Stomach smooth muscle (tissue), 2 donors: ENCODE results near the gene DCD.

Experiments
- H3K27ac ChIP-seq: one replicate; pipeline ENCODE4 v1.7.0; 2013; ENCODE audit warnings: mild to moderate bottlenecking, low read length, inconsistent platforms
- H3K27me3 ChIP-seq, 2 donors: one replicate each; pipeline ENCODE4 v1.7.0; 2013; ENCODE audit warnings: low read length in 2 of 2; ENCODE audit not compliant: insufficient read depth in 2 of 2, control insufficient read depth in 1 of 2
- H3K36me3 ChIP-seq, 2 donors: one replicate each; pipeline ENCODE4 v1.7.0; 2013; ENCODE audit warnings: low read length in 2 of 2; ENCODE audit not compliant: control insufficient read depth in 2 of 2, insufficient read depth in 2 of 2
- H3K4me1 ChIP-seq: one replicate; pipeline ENCODE4 v1.7.0; 2013; ENCODE audit warnings: low read length; ENCODE audit not compliant: control insufficient read depth, insufficient read depth
- H3K4me3 ChIP-seq, 2 donors: one replicate each; pipeline ENCODE4 v1.7.0; 2013; ENCODE audit warnings: low read length in 2 of 2
- H3K9ac ChIP-seq, 2 donors: one replicate each; pipeline ENCODE4 v1.7.0; 2013; ENCODE audit warnings: low read length in 2 of 2, mild to moderate bottlenecking in 1 of 2
- H3K9me3 ChIP-seq, 2 donors: one replicate each; pipeline ENCODE4 v1.7.0; 2013; ENCODE audit warnings: low read length in 2 of 2; ENCODE audit not compliant: control insufficient read depth in 2 of 2
- donor health status: healthy.
- donor health status: Pancreatic carcinoma.

The DCD gene

GRCh38 chr12:54648265-54648664, at the start of gene DCD:
TSS of gene DCD (minus strand) at chr12:54648365. CDS start at chr12:54648303, 62 bp downstream.
- H3K9ac ChIP-seq, result no peak within 1 kb of the TSS
- peaks cover 8% of the 10 kb centered on the region for H3K4me1 ChIP-seq
- no peaks in the 10 kb centered on the region for H3K36me3 ChIP-seq
- H3K9me3 ChIP-seq, result no peaks in the 10 kb centered on the region
- no peak within 1 kb of the TSS for H3K27ac ChIP-seq
- no peaks in the 10 kb centered on the region for H3K27me3 ChIP-seq
- no peak within 1 kb of the TSS for H3K4me3 ChIP-seq

- Histone ChIP-seq H3K9ac (no peak overlapping the region), H3K36me3 (no peaks in the 10 kb centered on the region), H3K9me3 (no peaks in the 10 kb centered on the region), H3K27ac (no peak overlapping the region), H3K4me1 (no peaks in the 10 kb centered on the region), H3K4me3 (no peak overlapping the region), H3K27me3 (no peaks in the 10 kb centered on the region)
Measured at GRCh38 chr12:54697851-54698250, 49.7 kb upstream of the DCD start.

- Histone ChIP-seq H3K27ac (no peak overlapping the region), H3K4me3 (no peak overlapping the region), H3K4me1 (no peaks in the 10 kb centered on the region), H3K9me3 (peaks cover 0 to under 1% of the 10 kb centered on the region in 2 donors), H3K36me3 (no peaks in the 10 kb centered on the region), H3K27me3 (peaks cover 0 to 5% of the 10 kb centered on the region in 2 donors), H3K9ac (no peak overlapping the region)
Measured at GRCh38 chr12:54692353-54692752, 44.2 kb upstream of the DCD start.

GRCh38 chr12:54689984-54690383, 41.8 kb upstream of the DCD start:
- Histone ChIP-seq H3K36me3 (no peaks in the 10 kb centered on the region), H3K9ac (no peak overlapping the region), H3K9me3 (peaks cover 0 to 5% of the 10 kb centered on the region in 2 donors), H3K4me1 (no peaks in the 10 kb centered on the region), H3K27me3 (peaks cover 5% of the 10 kb centered on the region in 2 donors), H3K27ac (no peak overlapping the region), H3K4me3 (no peak overlapping the region)

- Histone ChIP-seq H3K27me3 (peaks cover 5 to 11% of the 10 kb centered on the region in 2 donors), H3K9ac (no peak overlapping the region), H3K27ac (no peak overlapping the region), H3K9me3 (peaks cover 0 to 5% of the 10 kb centered on the region in 2 donors), H3K4me1 (no peaks in the 10 kb centered on the region), H3K4me3 (no peak overlapping the region), H3K36me3 (no peaks in the 10 kb centered on the region)
Measured at GRCh38 chr12:54689034-54689372, 40.8 kb upstream of the DCD start.

GRCh38 chr12:54688309-54689033, 40.3 kb upstream of the DCD start:
- peaks cover 5 to 13% of the 10 kb centered on the region in 2 donors for H3K27me3 ChIP-seq
- H3K27ac ChIP-seq, result no peak overlapping the region
- H3K9me3 ChIP-seq, result peaks cover 0 to 5% of the 10 kb centered on the region in 2 donors
- H3K4me3 ChIP-seq, result no peak overlapping the region
- H3K36me3 ChIP-seq, result no peaks in the 10 kb centered on the region
- no peaks in the 10 kb centered on the region for H3K4me1 ChIP-seq
- no peak overlapping the region for H3K9ac ChIP-seq

GRCh38 chr12:54684636-54685630, 36.8 kb upstream of the DCD start:
- no peak overlapping the region for H3K4me3 ChIP-seq
- no peaks in the 10 kb centered on the region for H3K36me3 ChIP-seq
- H3K9me3 ChIP-seq, result peaks cover 0 to 5% of the 10 kb centered on the region in 2 donors
- H3K9ac ChIP-seq, result no peak overlapping the region
- H3K27ac ChIP-seq, result no peak overlapping the region
- H3K27me3 ChIP-seq, result peaks cover 5 to 21% of the 10 kb centered on the region in 2 donors
- H3K4me1 ChIP-seq, result no peaks in the 10 kb centered on the region

- Histone ChIP-seq H3K4me3 (no peak overlapping the region), H3K27me3 (peaks cover 9 to 21% of the 10 kb centered on the region in 2 donors), H3K27ac (no peak overlapping the region), H3K9me3 (peaks cover 0 to 5% of the 10 kb centered on the region in 2 donors), H3K36me3 (no peaks in the 10 kb centered on the region), H3K9ac (no peak overlapping the region), H3K4me1 (no peaks in the 10 kb centered on the region)
Measured at GRCh38 chr12:54683398-54683797, 35.2 kb upstream of the DCD start.

- no peak overlapping the region for H3K27ac ChIP-seq
- H3K4me1 ChIP-seq, result no peaks in the 10 kb centered on the region
- H3K9me3 ChIP-seq, result peaks cover 0 to 5% of the 10 kb centered on the region in 2 donors
- H3K27me3 ChIP-seq, result peaks cover 7 to 21% of the 10 kb centered on the region in 2 donors
- no peak overlapping the region for H3K9ac ChIP-seq
- no peak overlapping the region for H3K4me3 ChIP-seq
- H3K36me3 ChIP-seq, result no peaks in the 10 kb centered on the region
Measured at GRCh38 chr12:54682674-54683073, 34.5 kb upstream of the DCD start.

- H3K27ac ChIP-seq, result no peak overlapping the region
- no peaks in the 10 kb centered on the region for H3K9me3 ChIP-seq
- H3K4me3 ChIP-seq, result no peak overlapping the region
- no peak overlapping the region for H3K9ac ChIP-seq
- peaks cover 4 to 18% of the 10 kb centered on the region in 2 donors for H3K27me3 ChIP-seq
- no peaks in the 10 kb centered on the region for H3K4me1 ChIP-seq
- no peaks in the 10 kb centered on the region for H3K36me3 ChIP-seq
Measured at GRCh38 chr12:54680374-54680773, 32.2 kb upstream of the DCD start.
